WTC11 (cell line): Measurements from ENCODE around the gene CPXM2.

ENCODE experiments used
- ATF1 ChIP-seq: sonication (generic); formaldehyde crosslinking; IDR thresholded peaks from 2 replicates; pipeline ENCODE4 v1.8.1; 2023; ENCODE audit warnings: mild to moderate bottlenecking, moderate library complexity, missing genetic modification reagents
- ATF6 ChIP-seq: sonication (generic); formaldehyde crosslinking; IDR thresholded peaks from 2 replicates; pipeline ENCODE4 v1.8.1; 2023; ENCODE audit warnings: mild to moderate bottlenecking, missing genetic modification reagents
- CTCF ChIP-seq: fragments of 200-600 bp; IDR thresholded peaks from 2 replicates; pipeline ENCODE4 v1.8.0; 2022; ENCODE audit warnings: antibody characterized with exemption
- PRRX2 ChIP-seq: fragments of 250-450 bp; sonication (Bioruptor Pico); IDR thresholded peaks from 2 replicates; pipeline ENCODE4 v1.8.0; 2021; ENCODE audit warnings: mild to moderate bottlenecking
- TF ChIP-seq, protein P1 (sequence below): sonication (generic); formaldehyde crosslinking; IDR thresholded peaks from 2 replicates; pipeline ENCODE4 v1.8.0; 2022; ENCODE audit warnings: mild to moderate bottlenecking, missing genetic modification reagents

GRCh38 chr10:123909866-123910265 is 18.3 kb upstream of the CPXM2 start:
- TF ChIP-seq ATF1 (CRISPR knock-in tag) (no peak), CTCF (no peak), PRRX2 (CRISPR knock-in tag) (no peak), ATF6 (no peak)
- TF ChIP-seq, protein P1, sequence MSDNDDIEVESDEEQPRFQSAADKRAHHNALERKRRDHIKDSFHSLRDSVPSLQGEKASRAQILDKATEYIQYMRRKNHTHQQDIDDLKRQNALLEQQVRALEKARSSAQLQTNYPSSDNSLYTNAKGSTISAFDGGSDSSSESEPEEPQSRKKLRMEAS = no peak
